GM21423 (cell line): Measurements from ENCODE around the gene NT5C2.
"Not testable (repeated sequence)": the region's sequence is repeated elsewhere in the genome, so short reads cannot be mapped to it uniquely, and the experiment has no call there.

Source experiments
- ATAC-seq: cut with Tn5 transposase; IDR thresholded peaks from one replicate; pipeline ENCODE4 v1.9.1; 2021; ENCODE audit warnings: mild to moderate bottlenecking, moderate library complexity; ENCODE audit not compliant: unreplicated experiment

The NT5C2 gene

DNA sequence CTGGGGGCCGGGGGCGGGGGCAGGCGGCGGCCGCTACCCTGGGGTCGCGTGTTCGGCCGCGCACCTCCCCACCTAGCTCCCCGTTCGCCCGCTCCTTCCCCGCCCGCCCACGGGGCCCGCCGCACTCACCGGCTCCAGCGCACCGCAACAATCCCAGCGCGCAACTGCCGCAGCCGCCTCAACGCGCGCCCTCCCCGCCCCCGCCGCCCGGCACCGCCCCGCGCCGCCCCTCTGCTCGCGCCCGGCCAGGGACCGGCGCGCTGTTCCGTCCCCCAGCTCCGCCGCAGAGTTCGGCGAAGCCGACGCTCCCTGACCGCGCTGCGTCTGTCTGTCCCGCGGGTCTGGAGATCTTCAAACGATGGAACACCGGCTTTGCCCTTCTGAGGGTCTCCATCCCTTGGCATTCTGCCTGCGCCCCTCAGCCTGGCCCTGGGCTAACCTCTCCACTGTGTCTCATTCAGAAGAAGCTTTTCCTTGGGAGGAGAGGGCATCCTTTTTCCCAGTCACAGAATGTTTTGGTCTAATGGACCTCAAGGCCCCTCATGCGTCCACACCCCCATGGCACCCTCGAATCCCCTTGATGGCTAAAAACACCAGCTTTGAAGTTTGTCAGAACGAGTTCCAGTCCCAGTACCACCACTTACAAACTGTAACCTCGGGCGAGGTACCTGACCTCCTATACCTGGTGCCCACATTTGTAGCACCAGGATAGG lies at the start of gene NT5C2:
NT5C2 (minus strand) TSS at position 166 of the 713 bp plus-strand sequence. CDS start 18,314 bp downstream, outside the sequence.
- peak; percentile 65 for ATAC-seq

DNA sequence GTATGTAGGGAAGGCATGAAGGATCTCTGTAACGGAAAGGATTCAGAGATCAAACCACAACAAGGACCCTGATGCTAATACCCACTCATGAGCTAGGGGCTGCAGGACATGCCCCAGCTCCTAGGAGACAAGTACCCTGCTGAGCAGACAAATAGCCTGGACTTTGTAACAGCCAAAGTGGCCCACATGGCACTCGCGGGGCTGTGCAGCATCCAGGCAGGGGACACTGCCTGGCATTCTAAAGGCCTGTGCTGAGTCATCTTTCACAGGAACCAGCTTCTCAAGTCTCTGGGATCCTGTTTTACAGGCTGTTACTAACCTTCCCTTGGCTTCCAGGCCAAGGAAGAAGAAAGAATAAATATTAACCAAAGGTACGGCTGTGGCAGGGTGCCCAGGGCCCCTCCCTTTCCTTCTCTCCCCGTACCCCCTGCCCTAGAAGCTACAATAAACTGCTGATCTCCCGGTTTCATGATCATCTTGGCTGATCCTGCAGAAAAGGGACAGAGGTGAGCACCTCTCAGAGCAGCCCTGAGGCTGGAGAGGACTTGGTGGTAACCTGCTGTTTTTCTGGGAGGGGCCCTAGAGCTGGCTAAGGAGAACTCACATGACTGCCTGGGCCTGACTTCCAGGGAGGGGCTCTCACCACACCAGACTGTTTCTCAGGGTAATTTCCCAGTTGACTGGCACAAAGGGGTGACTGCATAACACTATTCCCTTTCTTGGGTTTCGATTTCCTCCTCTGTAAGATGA lies 48.4 kb upstream of the NT5C2 start:
- ATAC-seq, result no peak

DNA sequence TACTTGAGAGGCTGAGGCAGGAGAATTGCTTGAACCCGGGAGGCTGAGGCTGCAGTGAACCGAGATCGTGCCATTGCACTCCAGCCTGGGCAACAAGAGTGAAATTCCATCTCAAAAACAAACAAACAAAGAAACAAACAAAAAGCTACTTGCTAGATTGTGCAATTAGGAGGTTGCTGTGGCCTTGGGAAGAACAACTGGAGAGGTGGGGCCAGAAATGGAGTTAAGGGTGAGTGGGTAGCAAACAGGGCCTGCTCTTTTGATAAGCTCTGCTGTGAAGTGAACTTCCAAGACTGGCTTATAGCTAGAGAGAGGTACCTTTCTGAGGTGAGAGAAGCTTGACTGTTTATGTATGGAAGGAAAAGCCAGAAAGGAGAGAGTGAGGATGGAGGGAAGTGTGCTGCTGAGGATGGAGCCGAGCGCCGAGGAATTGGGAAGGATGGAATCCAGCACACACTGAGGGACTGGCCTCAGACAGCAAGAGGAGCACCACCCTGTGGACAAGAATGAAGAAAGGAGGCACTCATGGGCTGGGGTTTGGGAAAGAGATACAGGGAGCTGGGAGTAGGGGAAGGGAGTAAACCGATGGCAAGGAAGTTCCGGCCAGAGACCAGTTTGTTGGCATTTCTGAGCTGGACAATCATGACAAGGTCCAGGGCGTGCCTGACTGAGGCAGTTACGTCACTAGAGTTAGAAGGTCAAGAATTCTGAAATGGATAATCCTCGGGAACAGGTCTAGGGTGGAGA lies 45.6 kb upstream of the NT5C2 start:
- no peak for ATAC-seq

DNA sequence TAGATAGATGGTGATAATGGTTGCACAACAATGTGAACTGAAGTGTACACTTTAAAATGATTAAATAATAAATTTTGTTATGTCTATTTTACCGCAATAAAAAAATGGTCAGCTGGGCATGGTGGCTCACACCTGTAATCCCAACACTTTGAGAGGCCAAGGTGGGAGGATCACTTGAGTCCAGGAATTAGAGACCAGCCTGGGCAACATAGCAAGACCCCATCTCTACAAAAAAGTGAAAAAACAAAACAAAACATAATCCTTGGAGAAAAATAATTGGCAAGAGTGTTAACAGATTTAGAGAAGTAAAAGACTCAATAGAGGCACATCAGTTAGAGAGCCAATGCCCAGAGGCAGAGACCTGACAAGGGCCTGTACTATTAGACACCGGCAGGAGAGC lies 42.7 kb upstream of the NT5C2 start:
- ATAC-seq, result no peak

DNA sequence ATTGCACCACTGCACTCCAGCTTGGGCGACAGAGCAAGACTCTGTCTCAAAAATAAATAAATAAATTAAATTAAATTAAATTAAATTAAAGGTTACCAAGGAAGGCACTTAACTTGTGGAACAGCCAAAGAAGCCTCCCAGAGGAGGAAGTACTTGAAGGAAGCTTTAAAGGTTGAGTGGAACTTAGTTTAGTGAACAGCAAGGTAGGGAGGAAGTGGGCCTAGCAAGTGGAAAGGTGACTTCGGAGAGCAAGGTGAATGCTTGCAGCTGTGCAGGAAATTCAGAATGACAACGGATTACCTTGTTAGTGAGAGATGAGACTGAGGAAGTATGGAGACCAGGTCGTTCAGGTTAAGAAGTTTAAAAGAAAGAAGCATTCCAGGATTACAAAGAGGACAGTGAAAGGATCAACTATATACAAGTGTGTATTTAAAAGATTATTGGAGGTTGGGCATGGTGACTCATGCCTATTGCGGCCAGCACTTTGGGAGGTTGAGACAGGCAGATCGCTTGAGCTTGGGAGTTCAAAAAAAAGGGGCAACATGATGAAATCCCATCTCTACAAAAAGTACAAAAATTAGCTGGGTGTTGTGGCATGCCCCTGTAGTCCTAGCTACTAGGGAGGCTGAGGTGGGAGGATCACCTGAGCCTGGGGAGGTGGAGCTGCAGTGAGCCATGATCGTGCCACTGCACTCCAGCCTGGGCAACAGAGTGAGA lies 39.9 kb upstream of the NT5C2 start:
- no peak for ATAC-seq

DNA sequence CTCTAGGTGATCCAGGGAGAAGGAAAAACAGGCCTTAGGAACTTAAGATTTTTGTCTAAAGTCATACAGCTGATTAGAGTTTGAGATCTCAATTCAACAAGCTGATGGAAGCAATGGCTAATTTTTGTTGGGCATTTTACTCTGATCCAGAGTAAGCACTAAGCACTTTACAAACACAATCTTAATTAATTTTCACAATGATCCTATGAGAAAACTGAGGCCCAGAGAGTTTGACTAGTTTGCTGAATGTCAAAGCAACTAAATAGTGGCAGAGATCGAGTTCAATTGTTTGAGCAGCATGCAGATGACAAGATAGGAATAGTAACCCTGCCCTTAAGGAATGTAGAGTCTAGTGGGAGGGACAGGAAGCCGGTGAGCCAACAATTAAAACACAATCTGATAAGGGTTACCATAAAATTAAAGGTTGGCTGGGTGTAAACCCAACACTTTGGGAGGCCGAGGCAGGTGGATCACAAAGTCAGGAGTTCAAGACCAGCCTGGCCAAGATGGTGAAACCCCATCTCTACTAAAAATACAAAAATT lies 39.1 kb upstream of the NT5C2 start:
- no peak for ATAC-seq

DNA sequence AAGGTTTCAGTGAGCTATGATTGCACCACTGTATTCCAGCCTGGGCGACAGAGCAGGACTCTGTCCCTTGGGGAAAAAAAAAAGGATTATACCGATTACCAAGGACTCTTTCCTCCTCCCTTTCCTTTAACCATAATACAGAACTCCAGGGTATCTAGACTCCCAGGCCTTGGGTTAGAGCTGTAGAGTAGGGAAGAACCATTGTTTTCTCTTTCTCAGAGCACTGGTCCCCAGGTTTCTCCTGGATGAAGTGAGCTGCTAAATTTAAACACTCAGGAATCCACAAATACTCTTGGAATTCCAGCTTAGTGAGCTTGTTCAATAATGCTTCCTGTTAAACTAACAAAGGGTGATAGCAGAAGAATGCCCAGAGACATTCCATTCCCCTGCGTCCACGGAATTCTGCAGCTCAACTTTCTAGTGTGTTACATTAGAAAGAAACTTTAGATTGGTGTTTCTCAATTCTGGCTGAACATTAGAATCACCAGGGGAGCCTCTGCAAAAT lies 38.0 kb upstream of the NT5C2 start:
- ATAC-seq, result no peak

DNA sequence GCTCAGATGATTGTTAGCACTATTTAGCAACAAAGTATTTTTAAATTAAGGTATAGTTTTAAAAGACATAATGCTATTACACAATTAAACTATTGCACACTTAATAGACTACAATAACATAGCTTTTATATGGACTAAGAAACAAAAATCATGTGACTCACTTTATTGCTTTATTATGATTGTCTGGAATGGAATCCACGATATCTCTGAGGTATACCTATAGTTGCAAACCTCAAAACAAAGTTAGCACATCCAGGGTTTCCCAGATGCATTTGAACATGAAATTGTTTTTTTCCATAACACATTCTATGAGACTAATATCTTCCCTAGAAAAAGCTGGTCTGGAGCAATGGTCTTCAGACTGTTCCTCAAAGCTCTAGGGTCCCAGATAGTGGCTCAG lies 34.3 kb upstream of the NT5C2 start:
- no peak for ATAC-seq

DNA sequence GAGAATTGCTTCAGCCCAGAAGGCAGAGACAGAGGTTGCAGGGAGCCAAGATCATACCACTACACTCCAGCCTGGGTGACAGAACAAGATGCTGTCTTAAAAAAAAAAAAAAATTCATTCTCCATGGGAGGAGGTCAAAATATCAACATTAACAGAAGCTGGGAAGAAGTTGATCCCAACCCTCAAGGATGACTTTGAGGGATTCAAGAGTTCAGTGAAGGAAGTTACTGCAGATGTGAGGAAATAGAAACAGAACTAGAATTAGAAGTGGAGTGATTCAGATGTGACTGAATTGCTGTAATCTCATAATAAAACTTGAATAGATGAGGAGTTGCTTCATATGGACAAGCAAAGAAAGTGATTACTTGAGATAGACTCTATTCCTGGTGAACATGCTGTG lies 32.9 kb upstream of the NT5C2 start:
- ATAC-seq, result no peak

DNA sequence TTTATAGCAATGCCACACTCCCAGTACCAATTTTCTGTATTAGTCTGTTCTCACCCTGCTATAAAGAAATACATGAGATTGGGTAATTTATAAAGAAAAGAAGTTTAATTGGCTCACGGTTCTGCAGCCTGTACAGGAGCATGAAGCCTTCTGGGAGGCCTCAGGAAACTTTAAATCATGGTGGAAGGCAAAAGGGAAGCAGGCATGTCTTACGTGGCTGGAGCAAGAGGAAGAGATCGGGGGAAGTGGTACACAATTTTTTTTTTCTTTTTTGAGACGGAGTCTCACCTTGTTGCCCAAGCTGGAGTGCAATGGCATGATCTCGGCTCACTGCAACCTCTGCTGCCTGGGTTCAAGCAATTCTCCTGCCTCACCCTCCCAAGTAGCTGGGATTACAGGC lies 31.6 kb upstream of the NT5C2 start:
- not testable (repeated sequence) for ATAC-seq

DNA sequence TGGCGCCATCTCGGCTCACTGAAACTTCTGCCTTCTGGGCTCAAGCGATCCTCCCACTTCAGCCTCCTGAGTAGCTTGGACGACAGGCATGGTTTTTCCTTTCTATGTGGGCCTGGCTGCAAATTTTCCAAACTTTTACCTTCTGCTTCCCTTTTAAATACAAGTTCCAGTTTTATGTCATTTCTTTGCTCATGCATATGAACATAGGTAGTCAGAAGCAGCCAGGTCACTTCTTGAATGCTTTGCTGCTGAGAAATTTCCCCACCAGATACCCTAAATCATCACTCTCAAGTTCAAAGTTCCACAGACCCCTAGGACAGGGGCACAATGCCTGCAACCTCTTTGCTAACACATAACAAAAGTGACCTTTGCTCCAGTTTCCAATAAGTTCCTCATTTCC lies 31.1 kb upstream of the NT5C2 start:
- no peak for ATAC-seq

DNA sequence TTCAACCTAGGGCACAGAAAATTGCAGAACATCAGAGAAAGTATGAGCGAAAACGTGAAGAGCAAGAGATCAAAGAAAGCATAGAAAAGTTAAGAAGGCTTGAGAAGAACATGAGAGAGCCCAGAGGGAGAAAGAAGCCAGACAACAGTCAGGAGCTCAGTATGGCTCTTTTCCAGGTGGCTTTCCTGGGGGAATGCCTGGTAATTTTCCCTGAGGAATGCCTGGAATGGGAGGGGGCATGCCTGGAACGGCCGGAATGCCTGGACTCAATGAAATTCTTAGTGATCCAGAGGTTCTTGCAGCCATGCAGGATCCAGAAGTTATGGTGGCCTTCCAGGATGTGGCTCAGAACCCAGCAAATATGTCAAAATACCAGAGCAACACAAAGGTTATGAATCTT lies 23.3 kb upstream of the NT5C2 start:
- not testable (repeated sequence) for ATAC-seq

DNA sequence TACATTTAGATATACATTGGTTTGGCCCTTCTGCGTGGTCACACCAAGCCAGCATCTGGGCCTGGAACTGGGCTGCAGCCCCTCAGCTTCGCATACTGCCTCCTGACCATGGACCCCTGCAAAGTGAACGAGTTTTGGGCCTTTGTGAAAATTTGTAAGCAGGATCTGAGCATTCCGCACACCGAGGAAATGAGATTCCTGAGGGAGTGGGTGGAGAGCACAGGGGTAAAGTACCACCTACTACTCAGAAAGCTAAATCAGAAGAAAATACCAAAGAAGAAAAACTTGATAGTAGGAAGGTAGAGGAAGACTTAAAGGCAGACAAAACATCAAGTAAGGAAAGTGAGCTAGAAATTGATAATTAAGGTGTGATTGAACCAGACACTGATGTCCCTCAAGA lies 22.5 kb upstream of the NT5C2 start:
- no peak for ATAC-seq

DNA sequence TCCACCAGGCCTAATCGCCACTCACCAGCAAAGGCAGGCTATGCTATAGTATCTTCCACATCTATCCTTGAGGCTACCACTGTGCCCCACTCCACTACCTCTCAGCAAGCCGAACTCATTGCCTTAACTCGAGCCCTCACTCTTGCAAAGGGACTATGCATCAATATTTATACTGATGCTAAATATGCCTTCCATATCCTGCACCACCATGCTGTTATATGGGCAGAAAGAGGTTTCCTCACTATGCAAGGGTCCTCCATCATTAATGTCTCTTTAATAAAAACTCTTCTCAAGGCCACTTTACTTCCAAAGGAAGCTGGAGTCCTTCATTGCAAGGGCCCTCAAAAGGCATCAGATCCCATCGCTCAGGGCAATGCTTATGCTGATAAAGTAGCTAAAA lies 17.2 kb upstream of the NT5C2 start:
- ATAC-seq, result not testable (repeated sequence)

DNA sequence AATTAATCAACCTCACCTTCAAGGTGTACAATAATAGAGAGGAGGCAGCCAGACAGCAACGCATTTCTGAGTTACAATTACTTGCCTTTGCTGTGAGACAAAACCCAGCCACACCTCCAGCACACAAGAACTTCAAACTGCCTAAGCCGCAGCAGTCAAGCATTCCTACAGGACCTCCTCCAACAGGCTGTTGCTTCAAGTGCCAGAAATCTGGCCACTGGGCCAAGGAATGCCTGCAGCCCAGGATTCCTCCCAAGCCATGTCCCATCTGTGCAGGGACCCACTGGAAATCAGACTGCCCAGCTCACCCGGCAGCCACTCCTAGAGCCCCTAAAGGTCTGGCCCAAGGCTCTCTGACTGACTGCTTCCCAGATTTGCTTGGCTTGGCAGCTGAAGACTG lies 14.6 kb upstream of the NT5C2 start:
- not testable (repeated sequence) for ATAC-seq

DNA sequence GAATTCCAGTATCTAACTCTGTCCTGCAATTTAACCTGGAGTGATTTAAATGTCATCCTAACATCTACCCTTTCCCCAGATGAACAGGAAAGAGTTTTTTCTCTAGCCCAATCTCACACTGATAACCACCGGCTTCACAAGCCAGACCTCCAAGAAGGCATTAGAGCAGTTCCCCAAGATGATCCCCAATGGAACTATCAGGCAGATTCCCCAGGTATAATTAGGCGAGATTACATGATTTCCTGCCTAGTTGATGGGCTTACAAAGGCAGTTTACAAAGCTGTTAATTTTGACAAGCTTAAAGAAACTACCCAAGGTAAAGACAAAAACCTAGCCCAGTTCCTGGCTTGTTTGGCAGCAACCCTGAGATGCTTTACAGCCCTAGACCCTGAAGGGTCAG lies 14.1 kb upstream of the NT5C2 start:
- no peak for ATAC-seq

DNA sequence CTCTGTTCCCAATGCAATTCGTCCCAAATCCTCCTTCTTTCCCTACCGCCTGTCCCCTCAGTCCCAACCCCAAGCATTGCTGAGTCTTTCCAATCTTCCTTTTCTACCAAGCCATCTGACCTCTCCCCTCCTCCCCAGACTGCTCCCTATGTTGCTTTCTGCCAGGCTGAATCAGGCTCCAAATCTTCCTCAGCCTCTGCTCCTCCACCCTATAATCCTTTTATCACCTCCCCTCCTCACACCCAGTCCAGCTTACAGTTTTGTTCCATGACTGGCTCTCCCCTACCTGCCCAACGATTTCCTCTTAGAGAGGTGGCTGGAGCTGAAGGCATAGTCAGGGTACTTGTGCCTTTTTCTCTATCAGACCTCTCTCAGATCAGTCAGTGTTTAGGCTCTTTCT lies 13.6 kb upstream of the NT5C2 start:
- not testable (repeated sequence) for ATAC-seq

DNA sequence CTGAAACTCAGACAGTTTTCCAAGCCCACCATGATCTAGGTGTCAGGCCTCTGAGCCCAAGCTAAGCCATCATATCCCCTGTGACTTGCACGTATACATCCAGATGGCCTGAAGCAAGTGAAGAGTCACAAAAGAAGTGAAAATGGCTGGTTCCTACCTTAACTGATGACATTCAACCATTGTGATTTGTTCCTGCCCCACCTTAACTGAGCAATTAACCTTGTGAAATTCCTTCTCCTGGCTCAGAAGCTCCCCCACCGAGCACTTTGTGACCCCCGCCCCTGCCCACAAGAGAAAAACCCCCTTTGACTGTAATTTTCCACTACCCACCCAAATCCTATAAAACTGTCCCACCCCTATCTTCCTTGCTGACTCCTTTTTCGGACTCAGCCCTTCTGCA lies 12.3 kb upstream of the NT5C2 start:
- not testable (repeated sequence) for ATAC-seq

DNA sequence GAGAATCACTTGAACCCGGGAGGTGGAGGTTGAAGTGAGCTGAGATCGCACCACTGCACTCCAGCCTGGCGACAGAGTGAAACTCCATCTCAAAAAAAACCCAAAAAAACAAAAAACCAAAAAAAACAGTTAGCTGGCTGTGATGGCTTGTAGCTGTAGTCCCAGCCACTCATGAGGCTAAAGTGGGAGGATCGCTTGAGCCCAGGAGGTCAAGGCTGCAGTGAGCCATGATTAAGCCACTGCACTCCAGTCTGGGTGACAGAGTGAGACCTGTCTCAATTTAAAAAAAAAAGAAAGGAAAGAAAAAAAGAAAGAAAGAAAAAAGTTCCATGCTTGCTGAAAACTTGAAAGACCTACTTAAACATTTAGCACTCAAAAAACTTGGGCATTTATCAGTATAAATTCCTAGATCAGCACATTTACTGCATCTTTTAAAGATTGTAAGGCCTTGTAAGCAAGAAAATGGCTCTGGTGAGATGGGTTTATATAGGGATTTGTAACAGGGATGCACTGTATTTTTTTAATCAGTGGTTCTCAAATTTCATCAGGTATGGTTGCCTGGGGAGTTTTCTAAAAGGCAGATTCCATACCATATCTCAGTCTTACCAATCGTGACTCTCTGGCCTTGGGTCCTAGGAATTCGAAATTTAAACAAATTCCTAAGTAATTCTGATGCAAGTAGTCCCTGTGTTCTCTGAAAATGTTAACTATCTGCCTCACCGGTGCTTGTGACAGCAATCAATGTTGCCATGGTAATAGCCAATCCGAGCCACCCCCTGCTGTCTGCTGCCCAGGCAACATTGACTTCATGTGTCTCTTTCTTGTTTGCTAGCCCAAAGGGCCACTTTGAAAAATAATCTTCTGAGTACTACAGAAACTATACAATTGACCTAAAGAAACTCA lies 11.5 kb upstream of the NT5C2 start:
- no peak for ATAC-seq

DNA sequence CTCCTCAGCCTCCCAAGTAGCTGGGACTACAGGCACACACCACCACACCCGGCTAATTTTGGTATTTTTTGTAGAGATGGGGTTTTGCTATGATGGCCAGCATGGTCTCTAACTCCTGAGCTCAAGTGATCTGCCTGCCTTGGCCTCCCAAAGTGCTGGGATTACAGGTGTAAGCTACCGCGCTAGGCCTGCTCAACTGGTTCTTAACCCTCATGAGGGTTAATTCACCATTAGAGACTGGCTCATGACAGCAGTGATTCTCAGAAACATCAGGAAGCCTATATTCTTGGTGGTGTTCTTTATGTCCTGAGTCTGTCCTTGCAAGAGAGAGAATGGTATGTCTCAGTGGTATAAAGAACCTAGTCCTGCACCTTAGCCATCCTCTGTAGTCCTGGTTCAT lies 10.4 kb upstream of the NT5C2 start:
- ATAC-seq, result no peak
